ENCODE results near the gene CCNJ. TPM values are rescaled to one million over a fixed set of nuclear protein-coding genes. Genes with fewer than 3 reads are reported as not detected.
A peak's percentile ranks its signal among the peaks of the same experiment; 100 is the strongest.

CCNJ gene
- total and polyA plus RNA-seq, 9 of the 15 experiments (the other 6 are each of a cell fraction or from before 2014, with no cell fraction given): 0.69 to 15.7 (median 9.2) TPM

- TF ChIP-seq ZNF518B (CRISPR knock-in tag; IDR thresholded peaks at IDR 0.05) (no peak), DIDO1 (tag; IDR thresholded peaks at IDR 0.05; ENCODE audit: low read depth) (0 out of 2 replicates have a peak, but pooled peaks have one; percentile 13), ZNF277 (CRISPR knock-in tag; IDR thresholded peaks at IDR 0.05; ENCODE audit: borderline replicate concordance) (no peak), ZKSCAN1 (IDR thresholded peaks at IDR 0.05; ENCODE audit: low read depth, low read length) (0 out of 2 replicates have a peak, but pooled peaks have one; percentile 9), KLF6 (CRISPR knock-in tag; IDR thresholded peaks at IDR 0.05; ENCODE audit: borderline replicate concordance) (no peak), BCLAF1 (IDR thresholded peaks at IDR 0.05; ENCODE audit: borderline replicate concordance in 1 of 2, control insufficient read depth in 1 of 2, low read depth in 2 of 2, low read length in 1 of 2) (peak in 1 of 2 experiments; percentile 74; a peak in 1 of 4 replicates), TCF7L2 (IDR thresholded peaks at IDR 0.05; ENCODE audit: low read depth, low read length) (no peak), ZNF121 (CRISPR knock-in tag; conservative IDR thresholded peaks at IDR 0.05) (no peak), BRCA1 (IDR thresholded peaks at IDR 0.05) (no peak), BRCA1 (CRISPR knock-in tag; IDR thresholded peaks at IDR 0.05) (no peak), ZNF23 (CRISPR knock-in tag; IDR thresholded peaks at IDR 0.05) (no peak), MITF (IDR thresholded peaks at IDR 0.05) (no peak), NRF1 (conservative IDR thresholded peaks at IDR 0.05 in 1 of 2, IDR thresholded peaks at IDR 0.05 in 1 of 2) (no peak), GABPB2 (CRISPR knock-in tag; conservative IDR thresholded peaks at IDR 0.05) (no peak), NFRKB (IDR thresholded peaks at IDR 0.05; ENCODE audit: low read depth) (peak; percentile 99)
Measured at GRCh38 chr10:96089670-96090462, 46.5 kb downstream of the CCNJ start (continued).

Data from K562 (cell line).